K562 (cell line): ENCODE measurements around the gene LTBP4. TPM values are rescaled to one million over a fixed set of nuclear protein-coding genes. Genes with fewer than 3 reads are reported as not detected.

Source experiments
- AFF1 ChIP-seq, 2 experiments: fragments of 450-650 bp; IDR thresholded peaks; 2 replicates each; pipeline ENCODE4 v1.6.1; 2018; ENCODE audit warnings: mild to moderate bottlenecking in 2 of 2, low read depth in 1 of 2; ENCODE audit not compliant: partially characterized antibody in 2 of 2
- BHLHE40 ChIP-seq: IDR thresholded peaks from 2 replicates; pipeline ENCODE4 v1.6.1; 2011; ENCODE audit warnings: low read length, improper control_type of control experiment
- CREB1 ChIP-seq, 2 experiments: sonication (generic) in 1 of 2; formaldehyde crosslinking in 1 of 2; IDR thresholded peaks; 2 replicates each; pipeline versions ENCODE4 v1.6.1 to v1.8.0; 2012 to 2022; ENCODE audit warnings: inconsistent platforms in 1 of 2, mild to moderate bottlenecking in 1 of 2, missing genetic modification reagents in 1 of 2, moderate library complexity in 1 of 2
- CXXC5 ChIP-seq: fragments of 250-450 bp; sonication (Bioruptor Pico); IDR thresholded peaks from 2 replicates; pipeline ENCODE4 v1.8.0; 2022; ENCODE audit warnings: inconsistent platforms, mild to moderate bottlenecking, moderate library complexity
- ELF1 ChIP-seq: fragments of 200-800 bp; sonication (Bioruptor generic); IDR thresholded peaks from 2 replicates; pipeline ENCODE4 v1.6.1; 2016; ENCODE audit warnings: missing genetic modification characterization, missing compliant biosample characterization
- GATA2 ChIP-seq: sonication (generic); formaldehyde crosslinking; IDR thresholded peaks from 2 replicates; pipeline ENCODE4 v1.4.0; 2020; ENCODE audit warnings: mild to moderate bottlenecking, missing genetic modification reagents
- HCFC1 ChIP-seq: IDR thresholded peaks from 2 replicates; pipeline ENCODE4 v1.6.1; 2012; ENCODE audit warnings: low read depth, low read length, improper control_type of control experiment
- HDAC8 ChIP-seq: fragments of 450-650 bp; IDR thresholded peaks from 2 replicates; pipeline ENCODE4 v1.6.1; 2016; ENCODE audit warnings: mild to moderate bottlenecking, missing genetic modification characterization, moderate library complexity, missing compliant biosample characterization
- IRF2 ChIP-seq: sonication (generic); formaldehyde crosslinking; IDR thresholded peaks from 2 replicates; pipeline ENCODE4 v1.8.1; 2022; ENCODE audit warnings: mild to moderate bottlenecking, missing genetic modification reagents
- JUN ChIP-seq, 2 experiments: sonication (generic) in 1 of 2; formaldehyde crosslinking in 1 of 2; IDR thresholded peaks; 2 replicates each; pipeline versions ENCODE4 v1.6.1 to v1.8.0; 2012 to 2022; ENCODE audit warnings: borderline replicate concordance in 2 of 2, mild to moderate bottlenecking in 2 of 2, improper control_type of control experiment in 1 of 2, low read depth in 1 of 2, low read length in 1 of 2, missing genetic modification reagents in 1 of 2
- MYC ChIP-seq, 2 experiments: fragments of 250-450 bp in 1 of 2; sonication (Bioruptor Pico) in 1 of 2; IDR thresholded peaks; 2 replicates each; pipeline versions ENCODE4 v1.5.1 to v1.6.1; 2012 to 2021; ENCODE audit warnings: low read depth in 2 of 2, borderline replicate concordance in 1 of 2, improper control_type of control experiment in 1 of 2, low read length in 1 of 2, mild to moderate bottlenecking in 1 of 2, moderate library complexity in 1 of 2
- NFXL1 ChIP-seq: fragments of 450-650 bp; formaldehyde crosslinking; IDR thresholded peaks from 2 replicates; pipeline ENCODE4 v1.4.0; 2021; ENCODE audit warnings: mild to moderate bottlenecking
- NRF1 ChIP-seq, 2 experiments: fragments of 450-650 bp; IDR thresholded peaks in 1 of 2; conservative IDR thresholded peaks in 1 of 2; 2 replicates each; pipeline ENCODE4 v1.6.1; 2014; ENCODE audit warnings: mild to moderate bottlenecking in 2 of 2
- PHB ChIP-seq: fragments of 250-450 bp; sonication (Bioruptor Pico); IDR thresholded peaks from 2 replicates; pipeline ENCODE4 v1.5.0; 2021
- PTTG1 ChIP-seq: fragments of 450-650 bp; IDR thresholded peaks from 2 replicates; pipeline ENCODE4 v1.6.1; 2016; ENCODE audit warnings: low read depth, mild to moderate bottlenecking, missing genetic modification characterization, missing compliant biosample characterization
- SP1 ChIP-seq: sonication (generic); formaldehyde crosslinking; IDR thresholded peaks from 2 replicates; pipeline ENCODE4 v1.8.1; 2022; ENCODE audit warnings: mild to moderate bottlenecking, missing genetic modification reagents
- YY1 ChIP-seq, 3 experiments: IDR thresholded peaks; 2 replicates each; pipeline ENCODE4 v1.6.1; 2011; ENCODE audit warnings: low read length in 2 of 3, mild to moderate bottlenecking in 2 of 3, moderate library complexity in 2 of 3, borderline replicate concordance in 1 of 3, control low read depth in 1 of 3, low read depth in 1 of 3; ENCODE audit not compliant: insufficient read depth in 3 of 3, insufficient replicate concordance in 2 of 3, control insufficient read depth in 1 of 3, insufficient read length in 1 of 3; ENCODE audit errors: extremely low read depth in 1 of 3
- ZBTB7A ChIP-seq: IDR thresholded peaks from 2 replicates; pipeline ENCODE4 v1.6.1; 2011; ENCODE audit warnings: low read depth, mild to moderate bottlenecking, low read length, moderate library complexity, borderline replicate concordance; ENCODE audit not compliant: control insufficient read depth
- ZEB2 ChIP-seq: fragments of 450-650 bp; IDR thresholded peaks from 2 replicates; pipeline ENCODE4 v1.6.1; 2016
- ZNF507 ChIP-seq: conservative IDR thresholded peaks from 2 replicates; pipeline ENCODE4 v1.6.1; 2017; ENCODE audit warnings: missing genetic modification characterization, missing compliant biosample characterization
- ZNF740 ChIP-seq, 3 experiments: fragments of 200-800 bp in 1 of 3; sonication (Bioruptor generic) in 1 of 3; sonication (generic) in 1 of 3; formaldehyde crosslinking in 1 of 3; IDR thresholded peaks; 2 replicates each; pipeline versions ENCODE4 v1.6.1 to v1.8.0; 2016 to 2022; ENCODE audit warnings: mild to moderate bottlenecking in 2 of 3, missing compliant biosample characterization in 2 of 3, missing genetic modification characterization in 2 of 3, missing genetic modification reagents in 1 of 3
- polyA plus RNA-seq, 8 experiments: library from polyadenylated mRNA; depleted of rRNA in 4 of 8; stranded (reverse) in 5 of 8; unstranded in 3 of 8; fragments of >200 nt; fragmentation: Nextera tagmentation in 2 of 8; fragmentation: Illumina TruSeq in 1 of 8; extraction: Ambion mirVana in 2 of 8; extraction: Trizol in 1 of 8; gene quantifications; 2 replicates each; pipeline versions ENCODE4 v1.2.1 to v1.2.3, GENCODE V29; 2011 to 2014; ENCODE audit warnings: inconsistent platforms in 1 of 8, missing spikeins in 1 of 8
- total RNA-seq, 7 experiments: library from RNA; depleted of rRNA in 6 of 7; stranded (reverse); fragments of >200 nt in 6 of 7; fragmentation: Illumina TruSeq in 2 of 7; extraction: Trizol in 2 of 7; gene quantifications; 2 replicates each; pipeline versions ENCODE4 v1.2.1 to v1.2.3, GENCODE V29; 2011 to 2021; ENCODE audit warnings: low replicate concordance in 1 of 7

The LTBP4 gene
- total and polyA plus RNA-seq, 9 of the 15 experiments (the other 6 are each of a cell fraction or from before 2014, with no cell fraction given), result 0.35 to 160 (median 31.6) TPM

- TF ChIP-seq AFF1 (IDR thresholded peaks at IDR 0.05; ENCODE audit: low read depth in 1 of 2, partially characterized antibody in 2 of 2), result peak; percentile 69 to 100
- TF ChIP-seq MYC (IDR thresholded peaks at IDR 0.05; ENCODE audit: low read depth, low read length), result 0 out of 2 replicates have a peak, but pooled peaks have one; percentile 10
- no peak for TF ChIP-seq MYC (CRISPR knock-in tag; IDR thresholded peaks at IDR 0.05; ENCODE audit: borderline replicate concordance, low read depth)
- peak; percentile 79 for TF ChIP-seq ELF1 (tag)
- no peak for TF ChIP-seq NFXL1
- peak; percentile 32 to 55; a peak in 3 of 4 replicates for TF ChIP-seq NRF1 (conservative IDR thresholded peaks at IDR 0.05 in 1 of 2, IDR thresholded peaks at IDR 0.05 in 1 of 2)
- TF ChIP-seq HDAC8 (tag), result no peak
- TF ChIP-seq ZNF740 (CRISPR knock-in tag; IDR thresholded peaks at IDR 0.05), result 0 out of 2 replicates have a peak, but pooled peaks have one; percentile 39
- peak in 1 of 2 experiments; percentile 79; a peak in 2 of 4 replicates for TF ChIP-seq ZNF740 (tag; IDR thresholded peaks at IDR 0.05)
- no peak for TF ChIP-seq IRF2 (CRISPR knock-in tag)
- TF ChIP-seq PTTG1, result 0 out of 2 replicates have a peak, but pooled peaks have one; percentile 13
- TF ChIP-seq YY1 (IDR thresholded peaks at IDR 0.05; ENCODE audit: borderline replicate concordance in 1 of 3, control insufficient read depth in 1 of 3, extremely low read depth in 1 of 3, insufficient read depth in 3 of 3, insufficient read length in 1 of 3, insufficient replicate concordance in 2 of 3, low read depth in 1 of 3, low read length in 2 of 3), result peak in 1 of 3 experiments; percentile 60
- TF ChIP-seq CREB1 (IDR thresholded peaks at IDR 0.05), result peak; percentile 70
- no peak for TF ChIP-seq CREB1 (CRISPR knock-in tag; IDR thresholded peaks at IDR 0.05)
- 0 out of 2 replicates have a peak, but pooled peaks have one; percentile 17 for TF ChIP-seq JUN (IDR thresholded peaks at IDR 0.05; ENCODE audit: borderline replicate concordance, low read depth, low read length)
- no peak for TF ChIP-seq JUN (CRISPR knock-in tag; IDR thresholded peaks at IDR 0.05; ENCODE audit: borderline replicate concordance)
- 0 out of 2 replicates have a peak, but pooled peaks have one; percentile 30 for TF ChIP-seq PHB (CRISPR knock-in tag)
- TF ChIP-seq ZNF507 (tag), result no peak
- TF ChIP-seq CXXC5, result peak; percentile 69
- peak; percentile 32; the same call in 1 of the 2 replicates for TF ChIP-seq GATA2
- TF ChIP-seq SP1 (CRISPR knock-in tag), result peak; percentile 55
- peak; percentile 64 for TF ChIP-seq BHLHE40
- TF ChIP-seq HCFC1, result peak; percentile 99
- peak; percentile 26; the same call in 1 of the 2 replicates for TF ChIP-seq ZBTB7A
- TF ChIP-seq ZEB2, result 0 out of 2 replicates have a peak, but pooled peaks have one; percentile 10
Observed at GRCh38 chr19:40578442-40578908, 22.7 kb upstream of the LTBP4 start (continued).
